NCI-H82 (cell line): ENCODE measurements around the gene C5orf15.
"Not testable (repeated sequence)": the region's sequence is repeated elsewhere in the genome, so short reads cannot be mapped to it uniquely, and the experiment has no call there.

Experiments used
- DNase-seq: peaks from one replicate; lab custom pipeline; 2025; lab: John Stamatoyannopoulos, UW

Gene C5orf15

DNA sequence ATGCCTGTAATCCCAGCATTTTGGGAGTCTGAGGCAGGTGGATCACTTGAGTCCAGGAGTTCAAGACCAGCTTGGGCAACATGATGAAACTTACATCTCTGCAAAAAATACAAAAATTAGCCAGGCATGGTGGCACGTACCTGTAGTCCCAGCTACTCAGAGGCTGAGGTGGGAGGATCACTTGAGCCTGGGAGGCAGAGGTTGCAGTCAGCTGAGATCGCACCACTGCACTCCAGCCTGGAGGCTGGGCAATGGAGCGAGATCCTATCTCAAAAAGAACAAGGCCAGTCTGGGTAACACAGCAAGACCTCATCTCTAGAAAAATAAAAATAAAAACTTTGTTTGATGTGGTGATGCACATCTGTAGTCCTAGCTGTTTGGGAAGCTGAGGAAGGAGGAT lies 30.8 kb downstream of the C5orf15 start:
- not testable (repeated sequence) for DNase-seq

- DNase-seq: no peak
Measured at GRCh38 chr5:133936651-133937015, 31.8 kb downstream of the C5orf15 start.

GRCh38 chr5:133935991-133936650 lies 32.3 kb downstream of the C5orf15 start:
- not testable (repeated sequence) for DNase-seq

- DNase-seq: no peak
Measured at GRCh38 chr5:133935667-133935940, 32.8 kb downstream of the C5orf15 start.

DNA sequence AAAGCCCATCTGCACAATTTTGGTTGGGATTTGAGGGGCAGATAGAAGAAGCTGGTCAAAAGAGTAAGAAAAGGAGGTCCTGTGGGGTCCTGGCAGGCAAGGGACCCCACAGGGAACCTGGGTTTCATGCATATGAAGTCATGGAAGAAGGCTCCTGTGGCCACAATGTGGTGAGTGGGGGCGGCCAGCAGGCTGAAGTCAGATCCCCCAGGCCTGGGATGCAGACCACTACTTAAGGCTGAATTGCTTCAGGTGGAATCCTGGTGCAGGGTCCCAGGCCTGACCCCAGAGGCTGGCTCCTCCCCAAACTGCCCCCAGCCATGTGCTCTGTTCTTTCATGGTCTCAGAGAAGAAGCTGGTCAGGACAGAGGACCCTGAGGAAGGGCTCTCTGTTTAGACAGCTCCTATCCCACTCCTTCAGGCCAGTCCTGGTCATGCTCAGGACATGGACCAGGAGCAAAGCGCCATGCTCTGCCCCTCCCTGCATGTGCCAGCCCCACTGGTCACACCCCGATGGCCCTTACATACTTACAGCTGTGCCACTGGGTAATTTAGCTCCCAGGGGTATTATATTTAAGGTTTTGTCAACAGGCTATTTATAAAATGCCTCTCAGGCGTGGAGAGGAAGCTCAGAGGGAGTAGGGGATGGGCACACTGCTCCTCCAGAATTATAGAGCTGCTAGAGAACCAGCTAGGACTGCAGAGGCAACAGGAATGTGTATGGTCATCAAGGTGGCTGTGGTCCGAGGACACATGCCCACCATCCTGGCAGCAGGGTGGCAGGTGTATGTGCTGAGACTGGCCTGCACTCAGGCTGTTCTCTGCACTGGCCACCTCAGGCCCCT lies 33.4 kb downstream of the C5orf15 start:
- DNase-seq: no peak

DNA sequence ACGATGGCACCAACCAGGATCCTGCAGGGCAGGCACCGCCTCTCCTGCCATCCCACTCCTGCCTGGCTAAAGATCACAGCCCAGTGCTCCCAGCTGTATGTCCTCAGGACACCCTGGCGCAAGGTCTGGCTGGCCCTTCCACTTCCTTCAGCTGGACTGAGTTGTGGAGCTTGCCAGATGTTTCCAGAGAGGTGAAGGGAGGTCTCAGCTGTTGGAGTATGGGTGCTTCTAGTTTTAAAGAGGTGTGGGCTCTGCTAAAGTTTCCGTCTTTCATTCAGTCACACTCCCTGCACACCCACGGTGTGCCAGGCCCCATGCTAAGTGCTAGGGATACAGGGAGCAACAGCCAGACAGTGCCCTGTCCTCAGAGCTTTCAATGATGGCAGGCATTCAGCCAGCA lies 34.1 kb downstream of the C5orf15 start:
- no peak for DNase-seq

GRCh38 chr5:133933670-133934295 lies 34.6 kb downstream of the C5orf15 start:
- DNase-seq: no peak

DNA sequence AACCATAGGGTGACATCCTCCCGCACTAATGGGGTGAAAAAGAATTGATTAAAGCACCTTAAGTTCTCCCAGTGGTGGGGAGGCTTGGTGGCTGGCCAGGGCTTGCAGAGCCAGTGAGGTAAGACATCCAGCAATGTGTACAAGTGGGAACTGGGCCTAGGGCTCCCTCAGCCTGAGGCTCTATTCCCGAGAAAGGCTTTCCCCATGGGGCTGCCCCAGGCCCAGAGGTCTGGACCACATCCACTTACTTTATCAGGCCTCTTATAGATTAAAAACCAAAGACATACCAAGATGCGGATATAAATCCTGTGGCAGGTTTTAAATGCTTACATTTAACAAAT lies 35.3 kb downstream of the C5orf15 start:
- no peak for DNase-seq

DNA sequence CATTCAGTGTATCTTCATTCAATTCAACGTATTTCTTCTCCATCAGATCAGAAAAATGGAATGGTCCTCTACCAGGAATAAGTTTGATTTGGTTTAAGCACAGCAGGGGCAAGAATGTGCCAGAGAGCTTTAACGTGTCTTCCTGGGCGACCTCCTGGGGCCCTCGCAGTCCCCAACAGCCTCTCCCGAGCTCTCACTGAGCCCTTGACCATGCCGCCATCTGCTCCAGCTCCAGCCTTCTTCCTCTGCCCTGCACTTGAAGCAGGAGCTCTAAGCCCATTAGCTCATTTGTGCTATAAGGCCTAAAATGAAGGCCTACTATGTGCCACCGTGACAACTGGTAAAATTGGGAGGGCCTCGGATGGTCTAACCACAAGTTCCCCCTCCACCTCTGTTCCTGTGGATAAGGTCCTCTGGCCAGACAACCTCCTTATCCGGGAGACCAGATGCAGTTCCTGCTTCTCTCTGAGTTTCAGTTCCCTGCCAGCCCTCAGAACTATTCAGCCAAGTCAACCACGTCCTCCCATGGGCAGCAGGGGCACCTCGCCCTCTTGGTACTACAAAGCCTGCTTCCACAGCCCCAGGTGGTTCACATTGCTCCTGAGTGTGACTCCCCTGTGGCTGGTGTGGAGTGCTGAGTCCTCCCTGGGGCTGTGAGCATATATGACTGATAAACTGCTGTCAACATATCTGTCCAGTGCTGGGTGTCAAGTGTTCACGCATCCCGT lies 35.8 kb downstream of the C5orf15 start:
- DNase-seq: no peak

DNA sequence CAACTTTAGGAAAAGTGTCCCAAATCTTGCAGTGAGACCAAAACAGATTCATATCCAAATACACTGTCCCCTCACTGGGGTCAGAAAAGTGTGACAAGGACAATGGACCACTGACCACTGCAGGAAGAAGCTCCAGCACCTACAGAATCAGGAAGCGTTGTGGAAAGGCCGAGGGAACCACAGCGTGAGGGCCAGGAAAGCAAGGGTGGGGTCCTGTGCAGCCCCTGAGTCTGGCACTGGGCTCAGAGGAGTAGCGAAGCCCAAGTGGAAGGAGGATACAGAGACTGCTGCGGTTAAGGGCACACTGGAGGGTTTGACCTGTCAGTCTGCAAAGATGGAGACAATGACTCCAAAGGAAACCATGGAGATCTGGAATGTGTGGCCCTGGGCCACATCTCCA lies 36.9 kb downstream of the C5orf15 start:
- no peak for DNase-seq

DNA sequence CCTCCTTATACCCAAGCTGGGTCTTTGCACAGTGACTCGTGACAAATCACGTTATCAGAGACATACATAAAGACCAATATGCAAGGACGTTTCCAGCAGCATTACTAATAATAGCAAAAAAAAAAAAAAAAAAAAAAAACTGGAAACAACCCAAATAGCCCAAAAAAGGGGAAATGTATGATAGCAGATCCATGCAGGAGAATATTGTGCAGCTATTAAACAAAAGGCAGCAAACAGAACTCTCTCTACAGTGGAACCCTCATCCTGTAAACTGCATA lies 37.7 kb downstream of the C5orf15 start:
- no peak for DNase-seq

DNA sequence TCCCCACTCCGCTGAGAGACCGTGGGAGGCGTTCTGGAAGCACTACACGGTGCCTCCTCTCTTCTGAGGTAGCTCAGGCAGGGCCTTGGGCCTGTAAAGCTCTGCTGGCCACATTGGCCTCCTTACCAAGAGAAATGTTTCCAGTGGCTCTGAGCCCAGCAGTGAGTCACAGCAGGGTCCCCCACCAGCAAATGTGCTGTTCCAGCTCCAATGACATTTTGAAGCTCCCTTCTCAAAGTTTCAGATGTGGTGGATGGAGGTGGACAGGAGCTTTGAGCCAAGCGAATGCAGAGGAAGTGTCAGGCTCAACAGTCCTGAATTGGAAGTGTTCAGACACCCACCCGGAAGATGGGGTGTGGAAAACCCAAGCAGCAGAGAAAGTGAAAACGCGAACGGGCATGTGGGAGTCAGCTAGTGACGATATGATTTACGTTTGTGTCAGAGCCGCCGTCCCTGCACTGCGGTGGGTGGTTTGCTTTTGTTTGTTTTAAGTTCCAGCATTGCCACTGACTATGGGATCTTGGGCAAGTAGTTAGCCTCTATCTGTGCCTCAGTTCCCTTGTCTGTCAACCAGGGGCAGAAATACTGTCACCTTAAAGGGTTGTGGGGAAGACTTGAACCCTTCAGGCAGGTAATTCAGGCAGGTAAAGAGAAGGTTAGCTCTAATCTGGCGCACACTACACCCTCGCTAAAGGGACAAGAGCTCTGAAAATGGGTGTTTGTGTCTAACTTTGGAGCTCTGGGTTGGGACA lies 38.2 kb downstream of the C5orf15 start:
- DNase-seq: no peak

- DNase-seq: no peak
Measured at GRCh38 chr5:133928587-133929393, 39.6 kb downstream of the C5orf15 start.

GRCh38 chr5:133927300-133928180 lies 40.9 kb downstream of the C5orf15 start:
- no peak for DNase-seq

GRCh38 chr5:133926489-133927299 lies 41.7 kb downstream of the C5orf15 start:
- peak; percentile 45 for DNase-seq

- DNase-seq: peak; percentile 19
Measured at GRCh38 chr5:133925866-133926488, 42.4 kb downstream of the C5orf15 start.

DNA sequence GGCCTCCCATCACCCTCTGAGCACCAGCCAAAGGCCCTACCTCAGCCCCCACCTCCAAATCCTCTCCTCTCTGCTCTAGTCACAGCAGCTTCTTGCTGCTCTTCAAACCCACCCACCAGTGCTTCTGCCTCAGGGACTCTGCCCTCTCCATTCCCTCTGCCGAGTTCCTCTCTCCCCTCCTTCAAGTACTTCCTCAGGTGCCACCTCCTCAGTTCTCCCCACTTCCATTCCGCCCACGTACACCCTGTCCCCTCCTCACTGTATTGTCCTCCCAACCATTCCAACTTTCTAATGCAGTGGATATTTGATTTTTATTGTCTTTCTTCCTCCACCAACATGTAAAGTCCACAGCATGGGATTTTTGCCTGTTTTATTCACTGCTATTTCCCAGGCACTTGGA lies 43.2 kb downstream of the C5orf15 start:
- DNase-seq: no peak

DNA sequence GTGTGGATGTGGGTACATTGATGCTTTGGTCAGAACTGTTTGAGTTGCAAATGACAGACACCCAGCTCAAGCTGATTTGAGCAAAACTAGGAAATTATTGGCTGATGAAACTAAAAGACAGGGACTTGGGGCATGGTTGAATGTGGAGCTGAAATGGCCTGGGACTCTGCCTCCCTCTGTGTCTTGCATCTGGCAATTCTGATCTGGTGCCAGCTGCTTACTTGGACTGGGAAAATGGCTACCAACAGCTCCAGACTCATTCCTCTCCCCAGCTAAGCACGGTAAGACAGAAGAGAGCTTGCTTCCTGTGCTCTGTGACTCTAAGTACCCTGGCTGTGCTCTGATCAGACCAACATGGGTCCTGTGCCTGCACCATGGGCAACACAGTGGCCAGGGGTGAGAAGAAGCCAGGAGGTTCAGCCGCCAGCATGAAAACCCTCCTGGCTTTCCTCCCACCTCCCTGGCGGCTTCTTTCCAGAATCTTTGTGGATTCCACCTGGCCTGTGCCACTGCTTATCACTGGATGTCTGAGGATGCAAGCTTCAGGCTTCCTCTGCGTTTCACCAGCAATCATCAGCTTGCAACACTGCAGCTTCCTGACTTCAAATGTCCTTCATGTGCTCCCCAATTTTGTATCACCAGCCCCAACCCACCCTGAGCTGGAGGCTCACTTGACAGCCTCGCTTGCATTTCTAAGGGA lies 44.1 kb downstream of the C5orf15 start:
- no peak for DNase-seq

- DNase-seq: no peak
Measured at GRCh38 chr5:133921979-133922378, 46.4 kb downstream of the C5orf15 start.
